ENCODE data around the gene DPP6.

The DPP6 gene

DNA sequence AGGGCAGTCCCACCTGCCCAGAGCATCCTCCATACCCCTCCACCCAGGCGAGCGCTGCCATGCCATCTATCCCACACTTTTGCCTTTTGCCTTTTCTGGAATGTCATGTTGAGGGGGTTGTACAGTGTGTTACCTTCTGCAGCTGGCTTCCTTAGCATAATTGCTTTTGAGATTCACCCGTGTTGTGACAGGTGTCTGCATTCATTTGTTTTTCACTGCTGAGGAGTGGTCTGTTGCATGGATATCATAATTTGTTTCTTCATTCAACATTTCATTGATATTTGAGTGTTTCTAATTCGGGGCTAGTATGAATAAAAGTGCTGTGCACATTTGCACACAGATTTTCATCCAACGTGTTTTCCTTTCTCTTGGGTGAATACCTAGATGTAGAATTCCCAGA lies 596.8 kb downstream of the DPP6 start:
- POLR2A ChIA-PET: no interaction called here
- CTCF ChIA-PET: no interaction called here
- no peak for DNase-seq (ENCODE audit: extremely low spot score)

DNA sequence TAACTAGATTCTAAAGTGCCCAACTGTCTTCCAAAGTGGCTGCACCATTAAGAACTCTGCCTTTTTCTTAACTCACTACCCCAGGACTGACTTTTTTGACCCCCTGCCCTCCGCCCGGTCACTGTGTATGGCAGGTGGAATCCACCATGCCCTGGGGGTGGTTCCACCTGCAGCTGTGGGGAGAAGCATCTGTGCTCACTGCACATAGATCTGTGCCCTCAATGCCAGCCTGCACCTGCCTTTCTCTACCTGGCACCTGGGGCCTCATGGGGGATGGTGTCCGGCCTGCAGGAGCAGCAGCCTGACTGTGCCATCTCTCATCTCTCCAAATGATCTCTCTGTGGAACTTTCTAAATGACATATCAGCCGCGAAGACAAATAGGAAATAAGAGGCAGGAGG lies 597.2 kb downstream of the DPP6 start:
- POLR2A ChIA-PET: no interaction called here
- no peak for DNase-seq (ENCODE audit: extremely low spot score)
- CTCF ChIA-PET: no interaction called here
- no peak for TF ChIP-seq CTCF (IDR thresholded peaks at IDR 0.05; ENCODE audit: control extremely low read depth, extremely low read depth, low read depth, missing control alignments)

More for the DNA sequence above, 596.8 kb downstream of the DPP6 start:
- no peak for TF ChIP-seq CTCF (IDR thresholded peaks at IDR 0.05; ENCODE audit: control extremely low read depth, extremely low read depth, low read depth, missing control alignments)

DNA sequence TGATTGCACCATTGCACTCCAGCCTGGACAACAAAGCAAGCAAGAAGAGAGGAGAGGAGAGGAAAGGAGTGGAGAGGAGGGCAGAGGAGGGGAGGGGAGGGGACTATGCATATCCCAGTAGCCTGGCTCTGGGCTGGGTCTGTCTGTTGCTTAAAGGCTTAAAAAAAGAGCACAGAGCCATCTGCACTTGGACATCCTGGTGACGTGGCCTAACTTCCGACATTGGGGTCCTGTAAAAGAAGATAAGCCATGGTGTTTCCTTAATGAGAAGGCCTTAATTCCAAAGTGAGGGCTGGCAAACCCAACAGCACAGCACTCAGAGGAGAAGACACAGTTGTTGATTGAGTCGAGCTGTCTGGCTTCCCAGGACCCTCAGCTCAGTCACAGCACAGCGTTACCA lies 598.1 kb downstream of the DPP6 start:
- CTCF ChIA-PET: no interaction called here

GRCh38 chr7:154651501-154651900 lies 599.3 kb downstream of the DPP6 start:
- ChIA-PET CTCF (no interaction called here), POLR2A (no interaction called here)
- no peak for DNase-seq (ENCODE audit: extremely low spot score)
- no peak for TF ChIP-seq CTCF (IDR thresholded peaks at IDR 0.05; ENCODE audit: control extremely low read depth, extremely low read depth, low read depth, missing control alignments)

More for the DNA sequence above, 598.1 kb downstream of the DPP6 start:
- no peak for TF ChIP-seq CTCF (IDR thresholded peaks at IDR 0.05; ENCODE audit: control extremely low read depth, extremely low read depth, low read depth, missing control alignments)
- POLR2A ChIA-PET: no interaction called here
- no peak for DNase-seq (ENCODE audit: extremely low spot score)

DNA sequence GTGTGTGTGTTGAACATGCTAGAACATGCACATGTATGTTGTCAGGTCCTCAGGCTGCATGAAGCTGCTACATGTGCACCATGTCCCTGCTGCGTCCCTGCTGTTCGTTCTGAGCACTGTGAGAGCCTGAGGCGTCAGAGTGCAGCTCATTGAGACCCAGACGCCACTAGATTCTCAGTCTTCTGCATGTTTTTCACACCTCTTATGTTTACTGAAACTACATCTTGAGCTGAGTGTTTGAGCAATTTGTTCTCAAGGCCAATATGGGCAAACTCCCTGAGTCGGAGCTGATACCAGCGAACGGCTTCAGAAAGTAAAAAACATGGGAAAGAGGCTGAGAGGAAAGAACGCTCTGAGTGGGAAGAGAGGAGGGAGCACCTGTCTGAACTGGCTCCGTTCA lies 600.4 kb downstream of the DPP6 start:
- CTCF ChIA-PET: no interaction called here

DNA sequence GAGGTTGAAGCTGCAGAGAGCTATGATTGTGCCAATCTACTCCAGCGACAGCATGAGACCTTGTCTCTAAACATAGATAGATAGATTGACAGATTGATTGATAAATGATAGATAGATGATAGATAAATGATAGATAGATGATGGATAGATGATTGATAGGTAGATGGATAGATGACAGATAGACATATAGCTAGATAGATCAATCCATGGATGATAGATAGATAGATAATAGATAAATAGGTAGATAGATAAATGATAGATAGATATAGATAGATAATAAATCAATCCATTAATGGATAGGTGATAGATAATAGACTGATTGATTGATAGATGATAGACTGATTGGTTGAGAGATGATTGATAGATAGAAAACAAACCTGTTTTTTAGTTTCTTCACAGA lies 601.1 kb downstream of the DPP6 start:
- no peak for DNase-seq (ENCODE audit: extremely low spot score)
- no peak for TF ChIP-seq CTCF (IDR thresholded peaks at IDR 0.05; ENCODE audit: control extremely low read depth, extremely low read depth, low read depth, missing control alignments)
- POLR2A ChIA-PET: no interaction called here
- CTCF ChIA-PET: no interaction called here

More for the DNA sequence above, 600.4 kb downstream of the DPP6 start:
- no peak for DNase-seq (ENCODE audit: extremely low spot score)
- no peak for TF ChIP-seq CTCF (IDR thresholded peaks at IDR 0.05; ENCODE audit: control extremely low read depth, extremely low read depth, low read depth, missing control alignments)
- POLR2A ChIA-PET: no interaction called here

- POLR2A ChIA-PET: no interaction called here
- CTCF ChIA-PET: no interaction called here
- no peak for TF ChIP-seq CTCF (IDR thresholded peaks at IDR 0.05; ENCODE audit: control extremely low read depth, extremely low read depth, low read depth, missing control alignments)
- DNase-seq (ENCODE audit: extremely low spot score): no peak
These were observed 604.4 kb downstream of the DPP6 start for GRCh38 chr7:154656618-154657017.

All from GM10248 (cell line).